GM12872 (cell line): ENCODE data around the gene GRIK4.

Experiments
- CTCF ChIP-seq: IDR thresholded peaks from 3 replicates; pipeline ENCODE4 v1.5.1; 2011; ENCODE audit warnings: low read depth, mild to moderate bottlenecking, low read length, moderate library complexity; ENCODE audit not compliant: insufficient read depth

GRIK4 gene

GRCh38 chr11:120877746-120878365 lies 366.3 kb downstream of the GRIK4 start:
- TF ChIP-seq CTCF: no peak

- no peak for TF ChIP-seq CTCF
Measured at GRCh38 chr11:120878781-120879180, 367.2 kb downstream of the GRIK4 start.

- no peak for TF ChIP-seq CTCF
Measured at GRCh38 chr11:120880498-120881175, 369.1 kb downstream of the GRIK4 start.

- no peak for TF ChIP-seq CTCF
Measured at GRCh38 chr11:120881596-120881995, 370.0 kb downstream of the GRIK4 start.

GRCh38 chr11:120882175-120882574 lies 370.6 kb downstream of the GRIK4 start:
- no peak for TF ChIP-seq CTCF

- TF ChIP-seq CTCF: no peak
Measured at GRCh38 chr11:120883404-120884080, 372.0 kb downstream of the GRIK4 start.

GRCh38 chr11:120884154-120885020 lies 372.8 kb downstream of the GRIK4 start:
- TF ChIP-seq CTCF: no peak
